ENCODE measurements around the gene FATE1. TPM values are rescaled to one million over a fixed set of nuclear protein-coding genes. Genes with fewer than 3 reads are reported as not detected.

The FATE1 gene
- total and polyA plus RNA-seq, 2 of the 13 experiments (the other 11 are each of a cell fraction or from before 2014, with no cell fraction given), result not detected

DNA sequence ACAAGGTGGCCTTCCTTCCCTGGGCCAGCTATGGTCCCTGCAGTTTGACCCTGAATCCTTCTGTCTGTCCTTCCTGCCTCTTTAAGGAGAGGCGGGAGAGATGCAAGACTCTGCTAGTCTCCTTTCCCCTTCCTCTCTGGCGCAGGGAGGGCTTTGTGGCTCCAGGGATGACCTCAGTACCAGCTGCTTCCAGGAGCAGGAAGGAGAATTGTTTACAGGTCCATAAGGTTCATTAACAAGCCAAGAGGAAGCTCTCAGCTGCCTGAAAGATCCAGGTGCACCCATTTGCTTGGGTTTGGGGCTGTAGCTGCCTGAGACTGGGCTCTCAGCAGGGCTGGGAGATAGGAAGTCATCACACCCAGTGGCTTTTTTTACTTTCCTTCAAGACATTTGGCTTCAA is 4.0 kb upstream of the FATE1 start:
- Histone ChIP-seq H3K27ac (ENCODE audit: extremely low read length, insufficient read depth, low read length) (no peak overlapping the region), H3K4me2 (ENCODE audit: low read depth, low read length) (no peak overlapping the region), H3K4me3 (replicated peaks in 1 of 3; ENCODE audit: insufficient read depth in 1 of 3, low read depth in 2 of 3, low read length in 3 of 3) (no peak overlapping the region), H3K4me1 (ENCODE audit: insufficient read depth, low read length) (no peaks in the 10 kb centered on the region), H3K36me3 (replicated peaks in 1 of 2; ENCODE audit: control insufficient read depth in 1 of 2, insufficient read depth in 2 of 2, low read length in 2 of 2) (no peaks in the 10 kb centered on the region), H3K9me3 (ENCODE audit: low read length) (no peaks in the 10 kb centered on the region), H2AFZ (ENCODE audit: low read length) (no peak overlapping the region), H4K20me1 (ENCODE audit: insufficient read depth, low read length) (no peaks in the 10 kb centered on the region), H3K27me3 (ENCODE audit: control insufficient read depth in 1 of 2, insufficient read depth in 2 of 2, low read length in 2 of 2) (no peaks in the 10 kb centered on the region), H3K79me2 (ENCODE audit: insufficient read depth, low read length) (no peaks in the 10 kb centered on the region), H3K9ac (ENCODE audit: insufficient read depth, low read depth, low read length) (no peak overlapping the region)
- ChIA-PET POLR2A (no interaction called here), CTCF (ENCODE audit: low intra/inter-chr PET ratio, low total read pairs) (no interaction called here)
- DNase-seq (ENCODE audit: low spot score) (no peak), ATAC-seq (no peak), FAIRE-seq (no peak)
- TF ChIP-seq ZNF256 (CRISPR knock-in tag; conservative IDR thresholded peaks at IDR 0.05) (no peak), KLF15 (CRISPR knock-in tag; IDR thresholded peaks at IDR 0.05; ENCODE audit: borderline replicate concordance) (no peak)
- intact Hi-C loops (cut with micrococcal nuclease; ENCODE audit: unreplicated experiment) (no loop called here), in situ Hi-C loops (cut with HindIII; ENCODE audit: extremely low pct_ligation_motif_present, low pct_unique_long_range_greater_than_20kb) (no loop called here)
- 0% methylated on average over 1 of the region's 2 CpGs for WGBS (ENCODE audit: low lambda C conversion rate)
- no TSS peak for BruUV-seq (replicated peaks)

GRCh38 chrX:151712253-151712652 is 3.6 kb upstream of the FATE1 start:
- ChIA-PET CTCF (ENCODE audit: low intra/inter-chr PET ratio, low total read pairs) (no interaction called here), POLR2A (no interaction called here)
- no peaks in the 10 kb centered on the region for H3K4me1 ChIP-seq (ENCODE audit: insufficient read depth, low read length)
- intact Hi-C loops (cut with micrococcal nuclease; ENCODE audit: unreplicated experiment), result no loop called here
- H3K9ac ChIP-seq (ENCODE audit: insufficient read depth, low read depth, low read length), result no peak overlapping the region
- no peak for TF ChIP-seq CBX1 (IDR thresholded peaks at IDR 0.05; ENCODE audit: low read depth)
- no peak for TF ChIP-seq SNRNP70 (IDR thresholded peaks at IDR 0.05; ENCODE audit: low read depth, low read length)
- no peak for TF ChIP-seq KLF15 (CRISPR knock-in tag; IDR thresholded peaks at IDR 0.05; ENCODE audit: borderline replicate concordance)
- no peak for TF ChIP-seq AGO2 (optimal IDR thresholded peaks at IDR 0.05; ENCODE audit: low read depth, low read length)
- no peak for TF ChIP-seq ZNF251 (CRISPR knock-in tag; IDR thresholded peaks at IDR 0.05)
- no peak for TF ChIP-seq SATB2 (CRISPR knock-in tag; IDR thresholded peaks at IDR 0.05)
- TF ChIP-seq ZNF205 (CRISPR knock-in tag; IDR thresholded peaks at IDR 0.05), result no peak
- no peak for TF ChIP-seq TAF15 (IDR thresholded peaks at IDR 0.05; ENCODE audit: low read depth, low read length, poor library complexity, severe bottlenecking)
- TF ChIP-seq, protein P1, sequence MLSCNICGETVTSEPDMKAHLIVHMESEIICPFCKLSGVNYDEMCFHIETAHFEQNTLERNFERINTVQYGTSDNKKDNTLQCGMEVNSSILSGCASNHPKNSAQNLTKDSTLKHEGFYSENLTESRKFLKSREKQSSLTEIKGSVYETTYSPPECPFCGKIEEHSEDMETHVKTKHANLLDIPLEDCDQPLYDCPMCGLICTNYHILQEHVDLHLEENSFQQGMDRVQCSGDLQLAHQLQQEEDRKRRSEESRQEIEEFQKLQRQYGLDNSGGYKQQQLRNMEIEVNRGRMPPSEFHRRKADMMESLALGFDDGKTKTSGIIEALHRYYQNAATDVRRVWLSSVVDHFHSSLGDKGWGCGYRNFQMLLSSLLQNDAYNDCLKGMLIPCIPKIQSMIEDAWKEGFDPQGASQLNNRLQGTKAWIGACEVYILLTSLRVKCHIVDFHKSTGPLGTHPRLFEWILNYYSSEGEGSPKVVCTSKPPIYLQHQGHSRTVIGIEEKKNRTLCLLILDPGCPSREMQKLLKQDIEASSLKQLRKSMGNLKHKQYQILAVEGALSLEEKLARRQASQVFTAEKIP (CRISPR knock-in tag; IDR thresholded peaks at IDR 0.05; ENCODE audit: borderline replicate concordance), result no peak
- DNase-seq (ENCODE audit: low spot score) (no peak), ATAC-seq (no peak), FAIRE-seq (no peak)
- no peaks in the 10 kb centered on the region for H3K9me3 ChIP-seq (ENCODE audit: low read length)
- no peaks in the 10 kb centered on the region for H4K20me1 ChIP-seq (ENCODE audit: insufficient read depth, low read length)
- H2AFZ ChIP-seq (ENCODE audit: low read length), result no peak overlapping the region
- H3K4me3 ChIP-seq (replicated peaks in 1 of 3; ENCODE audit: insufficient read depth in 1 of 3, low read depth in 2 of 3, low read length in 3 of 3), result no peak overlapping the region
- BruUV-seq (replicated peaks), result no TSS peak
- no peaks in the 10 kb centered on the region for H3K27me3 ChIP-seq (ENCODE audit: control insufficient read depth in 1 of 2, insufficient read depth in 2 of 2, low read length in 2 of 2)
- H3K36me3 ChIP-seq (replicated peaks in 1 of 2; ENCODE audit: control insufficient read depth in 1 of 2, insufficient read depth in 2 of 2, low read length in 2 of 2), result no peaks in the 10 kb centered on the region
- H3K4me2 ChIP-seq (ENCODE audit: low read depth, low read length), result no peak overlapping the region
- H3K27ac ChIP-seq (ENCODE audit: extremely low read length, insufficient read depth, low read length), result no peak overlapping the region
- no peaks in the 10 kb centered on the region for H3K79me2 ChIP-seq (ENCODE audit: insufficient read depth, low read length)
- in situ Hi-C loops (cut with HindIII; ENCODE audit: extremely low pct_ligation_motif_present, low pct_unique_long_range_greater_than_20kb), result no loop called here
- no CpG with 5 or more reads among the region's 3 CpGs for WGBS (ENCODE audit: low lambda C conversion rate)
